ENCODE measurements around the gene MICAL3.

MICAL3 gene

GRCh38 chr22:17829695-17830042 is 194.7 kb downstream of the MICAL3 start:
- in situ Hi-C loops (cut with MboI; ENCODE audit: low pct_unique_long_range_greater_than_20kb, low sequenced_read_pairs, unreplicated experiment): loop anchor here (10.0 kb wide), 1 partner anchor 245 kb away; the partner anchor contains the start of gene PEX26
- no peak for DNase-seq (ENCODE audit: low spot score)
- TF ChIP-seq CTCF (IDR thresholded peaks at IDR 0.05; ENCODE audit: extremely low read depth, insufficient read depth, missing control alignments): no peak

GRCh38 chr22:17828502-17829080 is 195.8 kb downstream of the MICAL3 start:
- DNase-seq (ENCODE audit: low spot score): no peak
- in situ Hi-C loops (cut with MboI; ENCODE audit: low pct_unique_long_range_greater_than_20kb, low sequenced_read_pairs, unreplicated experiment): no loop called here
- no peak for TF ChIP-seq CTCF (IDR thresholded peaks at IDR 0.05; ENCODE audit: extremely low read depth, insufficient read depth, missing control alignments)

GRCh38 chr22:17827466-17827865 is 196.9 kb downstream of the MICAL3 start:
- in situ Hi-C loops (cut with MboI; ENCODE audit: low pct_unique_long_range_greater_than_20kb, low sequenced_read_pairs, unreplicated experiment): no loop called here
- no peak for TF ChIP-seq CTCF (IDR thresholded peaks at IDR 0.05; ENCODE audit: extremely low read depth, insufficient read depth, missing control alignments)
- DNase-seq (ENCODE audit: low spot score): no peak

- DNase-seq (ENCODE audit: low spot score): no peak
- in situ Hi-C loops (cut with MboI; ENCODE audit: low pct_unique_long_range_greater_than_20kb, low sequenced_read_pairs, unreplicated experiment): no loop called here
- TF ChIP-seq CTCF (IDR thresholded peaks at IDR 0.05; ENCODE audit: extremely low read depth, insufficient read depth, missing control alignments): no peak
Measured at GRCh38 chr22:17825876-17826550, 198.3 kb downstream of the MICAL3 start.

- no peak for DNase-seq (ENCODE audit: low spot score)
- TF ChIP-seq CTCF (IDR thresholded peaks at IDR 0.05; ENCODE audit: extremely low read depth, insufficient read depth, missing control alignments): no peak
- in situ Hi-C loops (cut with MboI; ENCODE audit: low pct_unique_long_range_greater_than_20kb, low sequenced_read_pairs, unreplicated experiment): no loop called here
Measured at GRCh38 chr22:17824457-17824856, 199.9 kb downstream of the MICAL3 start.

- DNase-seq (ENCODE audit: low spot score): no peak
- in situ Hi-C loops (cut with MboI; ENCODE audit: low pct_unique_long_range_greater_than_20kb, low sequenced_read_pairs, unreplicated experiment): no loop called here
- TF ChIP-seq CTCF (IDR thresholded peaks at IDR 0.05; ENCODE audit: extremely low read depth, insufficient read depth, missing control alignments): no peak
Measured at GRCh38 chr22:17823964-17824363, 200.4 kb downstream of the MICAL3 start.

All from GM13977 (cell line).